GM12878 (cell line): Measurements from ENCODE around the gene HLA-DQB1.

Source experiments
- ATF3 ChIP-seq: IDR thresholded peaks from 2 replicates; pipeline ENCODE4 v1.6.1; 2011; ENCODE audit warnings: low read depth, mild to moderate bottlenecking, low read length, moderate library complexity, borderline replicate concordance; ENCODE audit errors: extremely low read depth
- CBFB ChIP-seq: IDR thresholded peaks from 2 replicates; pipeline ENCODE4 v1.6.1; 2016; ENCODE audit warnings: antibody characterized with exemption, low read depth
- CTCF ChIP-seq, 3 experiments: IDR thresholded peaks in 2 of 3; conservative IDR thresholded peaks in 1 of 3; 2 replicates each; pipeline ENCODE4 v1.5.1; 2011; ENCODE audit warnings: low read depth in 3 of 3, low read length in 3 of 3, mild to moderate bottlenecking in 3 of 3, control low read depth in 2 of 3, moderate library complexity in 2 of 3, inconsistent platforms in 1 of 3, mixed read lengths in 1 of 3; ENCODE audit not compliant: control insufficient read depth in 2 of 3, insufficient read depth in 1 of 3; ENCODE audit errors: extremely low read depth in 1 of 3
- SPI1 ChIP-seq: IDR thresholded peaks from 2 replicates; pipeline ENCODE4 v1.6.1; 2011; ENCODE audit warnings: low read depth, mild to moderate bottlenecking, low read length, moderate library complexity, borderline replicate concordance; ENCODE audit not compliant: insufficient read depth
- USF2 ChIP-seq: IDR thresholded peaks from 2 replicates; pipeline ENCODE4 v1.6.1; 2011; ENCODE audit warnings: low read depth, low read length, improper control_type of control experiment, borderline replicate concordance

GRCh38 chr6:32664827-32665362 lies 1.6 kb downstream of the HLA-DQB1 start:
- no peak for TF ChIP-seq CTCF (IDR thresholded peaks at IDR 0.05 in 2 of 3, conservative IDR thresholded peaks at IDR 0.05 in 1 of 3; ENCODE audit: control insufficient read depth in 2 of 3, extremely low read depth in 1 of 3, insufficient read depth in 1 of 3, low read depth in 3 of 3, low read length in 3 of 3)
- TF ChIP-seq CBFB = no peak
- TF ChIP-seq SPI1 = no peak
- no peak for TF ChIP-seq ATF3
- no peak for TF ChIP-seq USF2
